ENCODE measurements around the gene MYBPC3.

The MYBPC3 gene

GRCh38 chr11:47357985-47358730, 5.7 kb upstream of the MYBPC3 start:
- peaks cover 17% of the 10 kb centered on the region for H3K36me3 Mint-ChIP-seq
- peaks cover 10% of the 10 kb centered on the region for H3K4me1 Mint-ChIP-seq
- H3K4me3 Mint-ChIP-seq: no peak overlapping the region
- no peak for DNase-seq (ENCODE audit: low spot score in 2 of 2)
- no peak for ATAC-seq (ENCODE audit: low read depth)
- no peaks in the 10 kb centered on the region for H3K9me3 Mint-ChIP-seq
- H3K27me3 Mint-ChIP-seq: no peaks in the 10 kb centered on the region
- H3K27ac Mint-ChIP-seq: no peak overlapping the region

- no peak for ATAC-seq (ENCODE audit: low read depth)
- DNase-seq (ENCODE audit: low spot score in 2 of 2): no peak
- Mint-ChIP-seq H3K9me3 (no peaks in the 10 kb centered on the region), H3K36me3 (peaks cover 17% of the 10 kb centered on the region), H3K4me3 (no peak overlapping the region), H3K27ac (no peak overlapping the region), H3K27me3 (no peaks in the 10 kb centered on the region), H3K4me1 (peaks cover 10% of the 10 kb centered on the region)
Observed at GRCh38 chr11:47356998-47357329, 4.5 kb upstream of the MYBPC3 start.

- Mint-ChIP-seq H3K9me3 (no peaks in the 10 kb centered on the region), H3K27me3 (no peaks in the 10 kb centered on the region), H3K36me3 (peaks cover 15% of the 10 kb centered on the region), H3K27ac (no peak overlapping the region), H3K4me1 (peaks cover 6% of the 10 kb centered on the region), H3K4me3 (no peak overlapping the region)
- DNase-seq (ENCODE audit: low spot score in 2 of 2) (no peak), ATAC-seq (ENCODE audit: low read depth) (no peak)
Observed at GRCh38 chr11:47356129-47356997, 3.9 kb upstream of the MYBPC3 start.

GRCh38 chr11:47355283-47356128, 3.0 kb upstream of the MYBPC3 start:
- Mint-ChIP-seq H3K27ac (no peak overlapping the region), H3K4me3 (no peak overlapping the region), H3K4me1 (peaks cover 3% of the 10 kb centered on the region), H3K9me3 (no peaks in the 10 kb centered on the region), H3K36me3 (peaks cover 12% of the 10 kb centered on the region), H3K27me3 (no peaks in the 10 kb centered on the region)
- DNase-seq (ENCODE audit: low spot score in 2 of 2) (no peak), ATAC-seq (ENCODE audit: low read depth) (no peak)

- DNase-seq (ENCODE audit: low spot score in 2 of 2): no peak
- no peak for ATAC-seq (ENCODE audit: low read depth)
- peaks cover 12% of the 10 kb centered on the region for H3K36me3 Mint-ChIP-seq
- H3K9me3 Mint-ChIP-seq: no peaks in the 10 kb centered on the region
- H3K4me3 Mint-ChIP-seq: no peak overlapping the region
- H3K4me1 Mint-ChIP-seq: peaks cover 3% of the 10 kb centered on the region
- no peaks in the 10 kb centered on the region for H3K27me3 Mint-ChIP-seq
- no peak overlapping the region for H3K27ac Mint-ChIP-seq
Observed at GRCh38 chr11:47354913-47355282, 2.4 kb upstream of the MYBPC3 start.

GRCh38 chr11:47353978-47354774, 1.7 kb upstream of the MYBPC3 start:
- H3K27ac Mint-ChIP-seq: no peak overlapping the region
- H3K4me3 Mint-ChIP-seq: no peak overlapping the region
- H3K36me3 Mint-ChIP-seq: peaks cover 10% of the 10 kb centered on the region
- no peaks in the 10 kb centered on the region for H3K27me3 Mint-ChIP-seq
- DNase-seq (ENCODE audit: low spot score in 2 of 2) (no peak), ATAC-seq (ENCODE audit: low read depth) (no peak)
- H3K4me1 Mint-ChIP-seq: peaks cover under 1% of the 10 kb centered on the region
- H3K9me3 Mint-ChIP-seq: no peaks in the 10 kb centered on the region

- ATAC-seq (ENCODE audit: low read depth): no peak
- H3K27me3 Mint-ChIP-seq: no peaks in the 10 kb centered on the region
- H3K36me3 Mint-ChIP-seq: peaks cover 7% of the 10 kb centered on the region
- H3K4me1 Mint-ChIP-seq: no peaks in the 10 kb centered on the region
- H3K9me3 Mint-ChIP-seq: no peaks in the 10 kb centered on the region
- no peak for DNase-seq (ENCODE audit: low spot score in 2 of 2)
- no peak overlapping the region for H3K4me3 Mint-ChIP-seq
- peak overlapping the region; percentile 35 for H3K27ac Mint-ChIP-seq
Observed at GRCh38 chr11:47351156-47352126, 1.1 kb downstream of the MYBPC3 start.

- peak overlapping the region; percentile 35 for H3K27ac Mint-ChIP-seq
- no peaks in the 10 kb centered on the region for H3K27me3 Mint-ChIP-seq
- DNase-seq (ENCODE audit: low spot score in 2 of 2) (no peak), ATAC-seq (ENCODE audit: low read depth) (no peak)
- H3K4me3 Mint-ChIP-seq: no peak overlapping the region
- peaks cover 7% of the 10 kb centered on the region for H3K36me3 Mint-ChIP-seq
- no peaks in the 10 kb centered on the region for H3K4me1 Mint-ChIP-seq
- H3K9me3 Mint-ChIP-seq: no peaks in the 10 kb centered on the region
Observed at GRCh38 chr11:47350315-47350714, 2.2 kb downstream of the MYBPC3 start.

GRCh38 chr11:47349521-47350095, 2.9 kb downstream of the MYBPC3 start:
- Mint-ChIP-seq H3K27ac (no peak overlapping the region), H3K4me3 (no peak overlapping the region), H3K9me3 (no peaks in the 10 kb centered on the region), H3K36me3 (peaks cover 5% of the 10 kb centered on the region), H3K27me3 (no peaks in the 10 kb centered on the region), H3K4me1 (no peaks in the 10 kb centered on the region)
- no peak for ATAC-seq (ENCODE audit: low read depth)
- DNase-seq (ENCODE audit: low spot score in 2 of 2): no peak

GRCh38 chr11:47348859-47349258, 3.6 kb downstream of the MYBPC3 start:
- Mint-ChIP-seq H3K36me3 (no peaks in the 10 kb centered on the region), H3K4me3 (no peak overlapping the region), H3K27ac (no peak overlapping the region), H3K4me1 (no peaks in the 10 kb centered on the region), H3K9me3 (no peaks in the 10 kb centered on the region), H3K27me3 (no peaks in the 10 kb centered on the region)
- peak; percentile 31 for ATAC-seq (ENCODE audit: low read depth)
- DNase-seq (ENCODE audit: low spot score in 2 of 2): no peak

- Mint-ChIP-seq H3K27me3 (no peaks in the 10 kb centered on the region), H3K4me1 (no peaks in the 10 kb centered on the region), H3K9me3 (no peaks in the 10 kb centered on the region), H3K4me3 (no peak overlapping the region), H3K27ac (no peak overlapping the region), H3K36me3 (no peaks in the 10 kb centered on the region)
- no peak for DNase-seq (ENCODE audit: low spot score in 2 of 2)
- no peak for ATAC-seq (ENCODE audit: low read depth)
Observed at GRCh38 chr11:47348131-47348802, 4.2 kb downstream of the MYBPC3 start.

- Mint-ChIP-seq H3K4me3 (no peak overlapping the region), H3K36me3 (no peaks in the 10 kb centered on the region), H3K4me1 (no peaks in the 10 kb centered on the region), H3K27ac (no peak overlapping the region), H3K9me3 (no peaks in the 10 kb centered on the region), H3K27me3 (no peaks in the 10 kb centered on the region)
- ATAC-seq (ENCODE audit: low read depth) (no peak), DNase-seq (ENCODE audit: low spot score in 2 of 2) (no peak)
Observed at GRCh38 chr11:47347137-47347536, 5.4 kb downstream of the MYBPC3 start.
